Amniotic stem cell (primary cell): ENCODE data around the gene CLEC16A.
A peak's percentile ranks its signal among the peaks of the same experiment; 100 is the strongest.
"Not testable (repeated sequence)": the region's sequence is repeated elsewhere in the genome, so short reads cannot be mapped to it uniquely, and the experiment has no call there.

Experiments used
- DNase-seq: peaks from one replicate; lab custom pipeline; 2025; lab: John Stamatoyannopoulos, UW

The CLEC16A gene

GRCh38 chr16:11101695-11102522 lies 157.5 kb downstream of the CLEC16A start:
- no peak for DNase-seq

DNA sequence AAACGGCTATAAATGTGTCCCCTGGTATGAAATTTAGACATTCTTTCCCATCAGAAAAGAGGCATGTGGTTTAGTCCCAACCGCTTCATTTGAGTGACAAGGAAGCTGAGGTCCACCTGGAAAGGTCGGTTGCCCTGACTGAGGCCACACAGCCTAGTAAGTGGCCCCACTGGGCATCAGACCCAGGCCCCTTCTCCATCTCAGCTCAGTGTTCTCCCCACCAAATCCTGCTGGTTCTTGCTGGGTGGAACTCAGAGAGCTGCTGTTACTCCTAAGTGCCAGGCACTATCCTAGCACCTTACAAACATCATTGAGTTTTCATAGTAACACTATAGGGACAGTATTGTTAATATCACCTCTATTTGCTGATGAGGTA lies 158.1 kb downstream of the CLEC16A start:
- no peak for DNase-seq

GRCh38 chr16:11103301-11103700 lies 158.9 kb downstream of the CLEC16A start:
- not testable (repeated sequence) for DNase-seq

GRCh38 chr16:11104168-11105037 lies 160.0 kb downstream of the CLEC16A start:
- no peak for DNase-seq

DNA sequence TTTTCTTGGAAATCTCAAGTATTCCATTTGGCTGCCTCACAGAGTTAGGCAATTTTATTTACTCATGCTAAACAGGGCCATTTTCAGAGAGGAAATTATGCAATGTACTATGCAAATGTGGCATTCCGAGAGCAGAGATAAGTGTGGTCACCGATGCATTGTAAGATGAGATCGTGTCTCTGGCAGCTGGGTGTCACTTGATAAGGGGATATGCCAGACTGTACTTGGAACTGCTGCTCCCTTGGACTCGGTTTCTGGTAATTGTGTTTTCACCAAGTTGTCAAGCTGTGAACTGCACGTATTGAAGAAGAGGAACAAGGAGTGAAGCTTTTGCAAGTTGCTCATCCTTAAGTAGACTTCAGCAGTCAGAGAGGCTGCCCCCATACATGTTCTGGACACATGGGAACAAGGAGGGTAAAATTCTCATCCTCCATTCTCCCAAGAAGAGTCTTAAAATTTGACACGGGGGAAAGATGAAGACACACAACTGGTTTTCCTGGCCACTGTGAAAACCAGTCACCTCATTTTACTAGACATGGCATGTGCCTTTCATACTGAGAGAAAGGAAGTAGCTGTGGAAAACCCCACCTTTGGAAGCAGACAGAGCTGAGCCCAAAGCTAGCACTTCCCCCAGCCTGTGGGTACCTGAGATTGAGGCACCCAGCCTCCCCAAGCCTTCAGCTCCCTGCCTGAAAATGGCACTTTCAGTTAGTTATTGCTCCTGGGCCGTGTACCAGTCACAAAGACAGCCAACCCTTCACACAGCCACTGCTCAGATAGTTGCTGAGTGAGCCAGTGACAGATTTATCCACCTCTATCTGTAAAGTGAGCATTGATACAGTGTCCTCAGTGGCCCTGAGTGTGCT lies 160.9 kb downstream of the CLEC16A start:
- DNase-seq: peak; percentile 45

GRCh38 chr16:11106726-11107125 lies 162.4 kb downstream of the CLEC16A start:
- DNase-seq: no peak

DNA sequence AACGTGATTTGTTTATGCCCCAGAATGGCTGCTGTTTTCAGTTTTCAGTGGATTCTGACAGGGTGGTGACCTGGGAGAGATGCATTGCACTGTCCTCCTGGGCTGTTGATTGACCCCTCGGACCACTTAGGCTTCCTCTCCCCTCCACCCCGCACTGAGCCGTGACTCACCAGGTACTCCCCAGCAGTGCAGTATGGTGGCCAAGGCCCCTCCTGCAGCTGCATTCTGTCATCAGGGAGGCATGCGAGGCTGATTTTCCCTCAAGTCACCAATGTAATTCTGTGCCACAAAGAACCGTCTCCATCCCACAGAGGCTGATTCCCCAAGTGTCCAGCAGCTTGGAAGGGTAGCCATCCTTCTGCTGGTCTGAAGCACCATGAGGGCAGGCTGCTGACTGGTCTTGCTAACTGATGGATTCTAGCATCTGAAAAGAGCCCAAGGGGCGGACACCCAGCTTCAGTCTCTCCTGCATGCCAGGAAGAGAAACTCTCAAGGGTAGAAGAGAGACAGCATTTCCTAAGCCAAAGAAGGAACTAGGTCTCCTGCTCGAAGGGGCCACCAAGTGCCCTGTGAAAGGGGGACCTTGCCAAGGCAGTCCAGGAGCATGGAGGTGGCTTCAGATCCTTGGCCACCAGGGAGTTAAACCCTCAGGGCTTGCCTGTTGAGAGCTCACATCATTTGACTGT lies 163.6 kb downstream of the CLEC16A start:
- no peak for DNase-seq

DNA sequence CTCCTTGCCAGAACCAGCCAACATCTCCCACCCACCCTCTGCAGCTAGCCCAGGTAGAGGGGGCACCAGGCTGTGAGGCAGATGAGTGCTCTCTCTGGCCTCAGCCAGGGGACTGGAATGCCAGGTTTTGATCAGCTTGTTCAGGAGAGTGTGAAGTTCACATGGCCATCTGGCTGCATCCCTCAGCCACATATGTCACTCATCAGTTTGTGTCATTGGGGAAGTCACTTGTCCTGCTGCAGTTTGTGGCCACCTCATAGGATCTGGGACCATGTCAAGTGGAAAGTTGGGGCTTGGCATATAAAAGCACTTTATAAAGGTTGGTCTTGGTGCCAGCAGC lies 164.1 kb downstream of the CLEC16A start:
- DNase-seq: no peak

DNA sequence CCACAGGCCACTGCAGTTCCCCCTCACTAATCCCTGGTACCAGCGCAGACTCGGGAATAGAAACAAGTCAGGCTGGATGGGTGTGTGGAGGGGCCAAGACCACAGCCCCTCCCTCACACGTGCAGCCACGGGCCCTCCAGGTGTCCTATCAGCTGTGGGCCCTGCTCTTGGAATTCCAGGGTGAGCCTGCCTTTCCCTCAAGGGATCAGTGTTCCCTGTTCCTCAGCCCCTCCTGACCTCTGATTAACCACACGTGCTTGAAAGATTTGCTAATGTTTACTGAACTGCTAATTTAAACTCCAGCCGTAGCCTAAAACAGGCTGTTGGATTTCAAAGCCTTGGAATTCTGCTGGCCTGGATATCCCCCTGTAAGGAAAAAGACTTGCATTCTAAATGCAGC lies 165.2 kb downstream of the CLEC16A start:
- DNase-seq: no peak

DNA sequence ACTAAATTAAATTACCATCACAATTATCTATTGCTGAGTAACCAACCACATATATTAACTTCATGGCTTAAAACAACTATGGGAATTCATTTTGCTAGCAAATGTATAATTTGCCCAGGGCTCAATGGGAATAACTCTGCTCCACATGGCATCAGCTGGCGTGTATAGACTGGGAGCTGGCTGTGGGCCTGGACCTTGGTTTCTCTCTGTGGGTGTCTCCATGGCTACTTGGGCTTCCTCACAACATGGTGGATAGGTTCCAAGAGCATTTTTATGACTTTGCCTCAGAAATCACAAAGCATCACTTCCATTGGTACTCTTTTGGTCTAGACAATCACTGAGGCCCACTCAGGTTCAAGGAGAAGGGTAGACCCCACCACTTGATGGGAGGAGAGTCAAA lies 166.8 kb downstream of the CLEC16A start:
- no peak for DNase-seq

DNA sequence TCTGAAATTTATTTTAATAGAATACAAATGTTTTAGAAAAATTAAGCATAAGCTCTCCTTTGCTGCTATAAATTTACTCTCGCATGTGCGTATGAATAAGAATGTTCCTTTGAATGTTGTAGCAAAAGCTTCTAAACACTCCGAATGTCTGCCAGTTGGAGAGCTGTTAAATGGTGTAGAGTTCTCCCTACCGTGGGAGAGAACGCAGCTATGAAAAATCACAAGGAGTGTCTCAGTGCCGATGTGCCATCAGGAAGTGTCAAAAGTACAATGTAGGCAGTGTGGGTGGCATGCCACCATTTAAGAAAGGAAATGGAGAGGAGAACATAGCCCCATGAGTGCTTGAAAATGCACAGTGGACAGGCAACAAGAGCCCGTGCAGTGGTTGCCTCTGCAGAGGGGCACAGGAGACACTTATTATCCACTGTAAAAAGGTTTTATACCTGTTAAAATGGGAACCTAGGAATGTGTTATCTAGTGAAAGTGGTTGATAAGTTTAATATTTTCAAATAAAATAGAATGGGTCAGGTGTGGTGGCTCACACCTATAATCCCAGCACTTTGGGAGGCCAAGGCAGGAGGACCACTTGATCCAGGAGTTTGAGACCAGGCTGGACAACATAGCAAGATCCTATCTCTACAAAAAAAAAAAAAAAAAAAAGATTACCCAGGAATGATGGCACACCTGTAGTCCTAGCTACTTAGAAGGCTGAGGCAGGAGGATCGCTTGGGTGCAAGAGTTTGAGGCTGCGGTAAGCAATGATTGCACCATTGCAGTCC lies 167.7 kb downstream of the CLEC16A start:
- no peak for DNase-seq

DNA sequence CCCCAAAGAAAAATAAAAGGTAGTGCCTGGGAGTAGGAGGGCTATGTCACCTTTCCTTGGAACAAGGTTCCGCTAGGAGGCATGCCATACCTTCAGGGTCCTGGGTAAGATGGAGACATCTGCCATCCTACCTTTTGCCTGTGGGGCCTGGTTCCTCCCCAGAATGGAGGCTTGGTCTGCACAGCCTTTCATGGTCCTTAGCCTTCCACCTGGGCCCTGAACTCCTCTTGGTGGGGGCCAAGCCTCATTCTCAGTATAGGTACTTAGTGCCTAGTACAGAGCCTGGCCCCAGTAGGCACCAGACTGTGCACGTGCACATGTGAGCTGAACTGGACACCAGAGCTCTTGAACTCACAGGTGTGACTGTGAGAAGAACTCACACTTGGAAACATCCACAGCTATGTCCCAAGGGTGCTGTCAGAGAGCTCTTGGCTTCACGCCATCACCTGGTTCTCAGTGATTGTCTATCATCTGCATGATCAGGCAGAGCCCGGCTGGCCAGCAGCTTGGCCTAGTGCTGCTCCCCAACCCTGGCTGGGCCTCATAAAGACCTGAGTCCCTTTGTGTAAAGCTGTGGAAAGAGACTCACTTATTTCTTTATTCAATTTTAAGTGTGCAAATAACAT lies 168.5 kb downstream of the CLEC16A start:
- no peak for DNase-seq

- DNase-seq: no peak
Observed at GRCh38 chr16:11114366-11115164, 170.2 kb downstream of the CLEC16A start.

DNA sequence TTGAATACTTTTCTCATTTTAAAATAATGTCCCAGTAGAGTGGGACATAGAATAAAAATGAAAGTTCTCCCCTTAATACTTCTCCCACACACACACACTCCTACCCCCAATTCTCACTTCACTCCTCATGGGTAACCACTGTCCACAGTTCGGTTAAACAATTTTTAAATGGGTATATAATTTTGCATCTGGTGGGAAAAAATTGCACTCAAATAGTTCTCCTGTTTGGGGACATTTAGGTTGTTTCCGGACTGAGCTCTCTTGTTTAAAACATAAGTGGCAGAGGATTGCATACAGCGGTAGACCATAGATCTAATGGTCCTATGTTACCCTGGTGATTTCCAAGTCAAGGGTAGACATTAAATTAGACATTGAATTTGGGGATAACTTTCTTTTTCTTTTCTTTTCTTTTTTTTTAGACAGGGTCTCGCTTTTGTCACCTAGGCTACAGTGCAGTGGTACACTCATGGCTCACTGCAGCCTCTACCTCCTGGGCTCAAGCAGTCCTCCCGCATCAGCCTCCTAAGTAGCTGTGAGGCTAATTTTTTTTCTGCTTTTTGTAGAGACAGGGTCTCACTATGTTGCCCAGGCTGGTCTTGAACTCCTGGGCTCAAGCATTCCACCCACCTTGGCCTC lies 173.3 kb downstream of the CLEC16A start:
- DNase-seq: no peak

DNA sequence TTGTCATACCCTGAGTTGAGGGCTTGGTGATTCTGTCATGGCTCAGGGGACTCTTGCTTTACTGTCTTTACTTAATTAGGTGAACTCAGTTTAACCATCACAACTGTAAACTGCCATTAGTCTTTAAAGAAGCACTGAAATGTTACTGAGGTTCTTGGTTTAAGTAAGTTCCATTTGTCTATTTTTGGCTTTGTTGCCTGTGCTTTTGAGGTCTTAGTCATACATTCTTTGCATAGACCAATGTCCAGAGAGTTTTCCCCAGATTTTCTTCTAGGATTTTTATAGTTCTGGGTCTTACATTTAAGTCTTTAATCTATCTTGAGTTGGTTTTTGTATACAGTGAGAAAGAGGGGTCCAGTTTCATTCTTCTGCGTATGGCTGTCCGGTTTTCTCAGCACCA lies 174.1 kb downstream of the CLEC16A start:
- no peak for DNase-seq

GRCh38 chr16:11121083-11121608 lies 176.8 kb downstream of the CLEC16A start:
- no peak for DNase-seq

DNA sequence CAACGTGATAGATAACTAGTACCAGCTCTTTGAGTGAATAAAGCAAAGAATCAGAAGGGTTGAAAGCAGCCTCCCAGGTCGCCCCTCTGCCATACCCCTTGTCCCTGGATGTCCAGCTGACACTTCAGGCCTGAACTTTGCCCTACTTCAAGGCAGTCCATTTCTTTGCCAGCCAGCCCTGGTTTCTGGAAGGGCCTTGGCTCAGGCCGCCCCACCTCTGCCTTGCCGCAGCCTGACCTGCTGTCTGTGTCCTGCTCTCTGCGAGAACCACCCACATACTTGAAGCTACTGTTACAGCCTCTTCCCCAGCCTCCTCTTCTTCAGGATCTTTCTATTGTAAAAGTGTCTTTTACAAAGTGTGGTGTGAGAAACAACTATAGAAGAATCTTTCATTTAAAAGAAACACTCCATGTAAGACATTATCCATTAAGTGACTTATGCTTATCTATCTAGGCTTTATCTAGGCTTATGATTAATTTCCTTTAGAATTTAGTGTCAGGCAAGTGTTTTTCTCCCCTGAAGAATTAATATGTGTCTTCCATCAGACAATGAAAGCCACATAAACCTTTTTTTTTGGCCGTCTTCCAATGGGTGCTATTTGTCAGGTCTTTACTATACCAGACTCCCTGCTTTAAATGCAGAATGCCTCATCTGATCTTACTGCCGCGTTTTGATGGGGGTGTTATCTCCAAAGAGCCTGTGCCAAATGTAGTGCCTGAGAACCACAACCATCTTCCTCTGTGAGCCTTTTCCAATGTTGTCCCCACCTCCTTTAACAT lies 177.7 kb downstream of the CLEC16A start:
- no peak for DNase-seq

DNA sequence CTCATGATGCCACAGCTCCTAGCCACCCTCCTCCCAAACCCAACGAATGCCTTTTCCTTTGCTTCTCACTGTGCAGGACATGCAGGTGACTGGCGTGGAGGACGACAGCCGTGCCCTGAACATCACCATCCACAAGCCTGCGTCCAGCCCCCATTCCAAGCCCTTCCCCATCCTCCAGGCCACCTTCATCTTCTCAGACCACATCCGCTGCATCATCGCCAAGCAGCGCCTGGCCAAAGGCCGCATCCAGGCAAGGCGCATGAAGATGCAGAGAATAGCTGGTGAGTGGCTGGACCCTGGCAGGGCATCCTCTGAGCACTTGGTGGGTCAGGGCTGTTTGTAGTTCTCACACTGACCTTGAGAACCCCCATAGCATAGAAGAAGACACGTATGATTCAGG lies 179.3 kb downstream of the CLEC16A start:
- no peak for DNase-seq
